Measurements from ENCODE around the gene NLGN1.

GRCh38 chr3:174268061-174268460 lies 870.5 kb downstream of the NLGN1 start:
- no peak for TF ChIP-seq EZH2phosphoT487 (IDR thresholded peaks at IDR 0.05; ENCODE audit: insufficient read depth, low read depth)
- TF ChIP-seq EZH2 (IDR thresholded peaks at IDR 0.05; ENCODE audit: insufficient read depth, poor library complexity, severe bottlenecking) = no peak

Measured in GM23248 (cell line).